K562 (cell line): ENCODE data around the gene FOXRED2. TPM values are rescaled to one million over a fixed set of nuclear protein-coding genes. Genes with fewer than 3 reads are reported as not detected.

Experiments used
- ATAC-seq: fragments of 200-7000 bp; cut with Tn5 transposase; 3 replicates; pipeline ENCODE4 v1.9.1; 2020; ENCODE audit warnings: moderate library complexity
- BruUV-seq: library from RNA; stranded (reverse); fragments of 400-500 nt; replicated peaks from 2 replicates; lab custom pipeline; 2021; lab: Mats Ljungman, UMichigan
- CTCF ChIA-PET: fragments of 300-600 bp; formaldehyde crosslinking; extraction: SDS; loops from one replicate; lab custom pipeline; 2021; ENCODE audit warnings: low intra/inter-chr PET ratio; lab: Yijun Ruan, JAX
- POLR2A ChIA-PET: fragments of 300-600, 350-650 bp; sonication (Branson Sonifier 250); formaldehyde crosslinking; extraction: SDS; loops from one replicate; lab custom pipeline; 2021; ENCODE audit warnings: antibody characterized with exemption, inconsistent platforms; lab: Yijun Ruan, JAX
- DNase-seq, 4 experiments: peaks; one replicate each; pipeline versions ENCODE4 v3.0.0 to v3.0.0-alpha.2; 2011 to 2018; ENCODE audit warnings: low spot score in 3 of 4, mixed read lengths in 3 of 4; ENCODE audit errors: extremely low read depth in 1 of 4
- FAIRE-seq: peaks from 2 replicates; lab custom pipeline; 2011; peaks lifted over from hg19 to GRCh38; lab: Jason Lieb, UNC
- H2AFZ ChIP-seq: 2 replicates; pipeline ENCODE4 v1.6.0; 2011; ENCODE audit warnings: low read depth, low read length, control low read depth, inconsistent platforms
- H3K27ac ChIP-seq: fragments of 200-600 bp; 3 replicates; pipeline ENCODE4 v1.8.0; 2011; ENCODE audit warnings: low read depth, mild to moderate bottlenecking, control low read depth, inconsistent platforms, low read length, moderate library complexity, mixed read lengths; ENCODE audit errors: extremely low read depth
- H3K27me3 ChIP-seq, 2 experiments: fragments of 300-600 bp in 1 of 2; 2 replicates in 1 of 2; 3 replicates in 1 of 2; pipeline versions ENCODE4 v1.6.0 to v1.8.0; 2011; ENCODE audit warnings: inconsistent platforms in 2 of 2, low read length in 2 of 2, mild to moderate bottlenecking in 1 of 2, mixed read lengths in 1 of 2, moderate library complexity in 1 of 2; ENCODE audit not compliant: control insufficient read depth in 2 of 2, insufficient read depth in 2 of 2
- H3K36me3 ChIP-seq: fragments of 300-600 bp; 3 replicates; pipeline ENCODE4 v1.8.0; 2011; ENCODE audit warnings: mild to moderate bottlenecking, low read length, inconsistent platforms; ENCODE audit not compliant: control insufficient read depth, insufficient read depth
- H3K4me1 ChIP-seq, 2 experiments: fragments of 200-600 bp in 1 of 2; replicated peaks in 1 of 2; 2 replicates in 1 of 2; 3 replicates in 1 of 2; pipeline versions ENCODE4 v1.5.1 to v1.8.0; 2011; ENCODE audit warnings: inconsistent platforms in 2 of 2, low read length in 2 of 2, mild to moderate bottlenecking in 1 of 2, mixed read lengths in 1 of 2, moderate library complexity in 1 of 2; ENCODE audit not compliant: control insufficient read depth in 2 of 2, insufficient read depth in 2 of 2
- H3K4me2 ChIP-seq: 2 replicates; pipeline ENCODE4 v1.6.1; 2011; ENCODE audit warnings: low read length, control low read depth, inconsistent platforms, mixed read lengths; ENCODE audit not compliant: insufficient read depth
- H3K4me3 ChIP-seq: fragments of 200-600 bp; sonication (generic), shearing (Covaris generic); 2 replicates; pipeline ENCODE4 v1.5.1; 2016; ENCODE audit warnings: control low read depth, inconsistent platforms
- H3K79me2 ChIP-seq: fragments of 200-600 bp; 3 replicates; pipeline ENCODE4 v1.8.0; 2011; ENCODE audit warnings: low read length, inconsistent platforms; ENCODE audit not compliant: control insufficient read depth, insufficient read depth
- H3K9ac ChIP-seq, 2 experiments: 2 replicates each; pipeline versions ENCODE4 v1.6.0 to v1.6.1; 2011; ENCODE audit warnings: low read depth in 2 of 2, low read length in 2 of 2, control low read depth in 1 of 2, inconsistent platforms in 1 of 2, mild to moderate bottlenecking in 1 of 2, mixed read lengths in 1 of 2; ENCODE audit not compliant: insufficient read depth in 1 of 2
- H3K9me1 ChIP-seq: one replicate; pipeline ENCODE4 v1.6.0; 2011; ENCODE audit warnings: inconsistent platforms, mild to moderate bottlenecking, low read length, moderate library complexity; ENCODE audit not compliant: control insufficient read depth, insufficient read depth
- H3K9me3 ChIP-seq: replicated peaks from 2 replicates; pipeline ENCODE4 v1.5.1; 2011; ENCODE audit warnings: low read depth, low read length, inconsistent platforms; ENCODE audit not compliant: control insufficient read depth, insufficient read depth
- H4K20me1 ChIP-seq: replicated peaks from 2 replicates; pipeline ENCODE4 v1.6.1; 2011; ENCODE audit warnings: low read length, inconsistent platforms, mixed read lengths; ENCODE audit not compliant: control insufficient read depth, insufficient read depth
- FOXP4 ChIP-seq: sonication (generic); formaldehyde crosslinking; IDR thresholded peaks from 2 replicates; pipeline ENCODE4 v1.8.0; 2022; ENCODE audit warnings: mild to moderate bottlenecking, missing genetic modification reagents, borderline replicate concordance
- SOX6 ChIP-seq: fragments of 450-650 bp; IDR thresholded peaks from 2 replicates; pipeline ENCODE4 v1.6.1; 2014; ENCODE audit warnings: mild to moderate bottlenecking
- ZNF384 ChIP-seq: IDR thresholded peaks from 2 replicates; pipeline ENCODE4 v1.6.1; 2012; ENCODE audit warnings: low read depth, low read length, improper control_type of control experiment
- ZNF707 ChIP-seq: fragments of 250-450 bp; sonication (Bioruptor Pico); conservative IDR thresholded peaks from 2 replicates; pipeline ENCODE4 v1.8.0; 2022; ENCODE audit warnings: inconsistent platforms, mild to moderate bottlenecking, moderate library complexity
- WGBS: fragments of 100-300 bp; shearing (Covaris generic); methylation state at CpG from one replicate; pipeline ENCODE4 v1.1.6; 2016; ENCODE audit warnings: low coverage, mixed read lengths; ENCODE audit not compliant: insufficient coverage; ENCODE audit errors: missing lambda C conversion rate; 5-methylcytosine and 5-hydroxymethylcytosine counted together
- in situ Hi-C: fragments of 300-500 bp; cut with MboI; formaldehyde crosslinking; loops from 4 replicates; pipeline ENCODE4 v1.15.0; 2018; ENCODE audit warnings: inconsistent platforms, mixed read lengths
- intact Hi-C: fragments of 100-400 bp; cut with micrococcal nuclease; formaldehyde crosslinking; loops from 2 replicates; pipeline ENCODE4 v1.14.2; 2022
- polyA plus RNA-seq, 8 experiments: library from polyadenylated mRNA; depleted of rRNA in 4 of 8; stranded (reverse) in 5 of 8; unstranded in 3 of 8; fragments of >200 nt; fragmentation: Nextera tagmentation in 2 of 8; fragmentation: Illumina TruSeq in 1 of 8; extraction: Ambion mirVana in 2 of 8; extraction: Trizol in 1 of 8; gene quantifications; 2 replicates each; pipeline versions ENCODE4 v1.2.1 to v1.2.3, GENCODE V29; 2011 to 2014; ENCODE audit warnings: inconsistent platforms in 1 of 8, missing spikeins in 1 of 8
- total RNA-seq, 7 experiments: library from RNA; depleted of rRNA in 6 of 7; stranded (reverse); fragments of >200 nt in 6 of 7; fragmentation: Illumina TruSeq in 2 of 7; extraction: Trizol in 2 of 7; gene quantifications; 2 replicates each; pipeline versions ENCODE4 v1.2.1 to v1.2.3, GENCODE V29; 2011 to 2021; ENCODE audit warnings: low replicate concordance in 1 of 7

Gene FOXRED2
- total and polyA plus RNA-seq, 9 of the 15 experiments (the other 6 are each of a cell fraction or from before 2014, with no cell fraction given), result 2.8 to 48.4 (median 7.8) TPM

DNA sequence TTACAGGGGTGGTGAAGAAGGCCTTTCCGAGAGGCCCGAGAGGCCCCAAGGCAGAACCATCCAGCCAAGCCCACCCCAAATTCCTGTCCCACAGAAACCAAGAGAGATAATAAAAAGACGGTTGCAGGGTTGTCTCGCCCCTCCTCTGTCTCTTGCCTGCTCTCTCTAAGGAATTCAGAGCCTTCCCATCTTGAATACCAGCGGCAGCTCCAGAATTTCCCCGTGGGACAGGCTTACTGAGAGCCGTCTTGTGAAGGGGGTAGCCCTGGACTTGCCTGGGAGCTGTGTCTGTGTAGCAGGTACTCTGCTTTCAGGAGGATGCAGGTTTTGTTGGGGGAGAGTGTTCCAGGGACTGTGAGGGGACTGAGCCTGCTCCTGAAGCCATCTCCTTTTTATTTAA is 31.7 kb upstream of the FOXRED2 start (continued):
- TF ChIP-seq ZNF707 (no peak), SOX6 (no peak)

- Histone ChIP-seq H3K4me2 (no peak overlapping the region), H3K9me3 (0 out of 2 replicates have a peak, but pooled peaks cover 2% of the 10 kb centered on the region), H4K20me1 (no peaks in the 10 kb centered on the region), H3K4me3 (no peak overlapping the region), H3K27me3 (no peaks in the 10 kb centered on the region), H2AFZ (no peak overlapping the region), H3K36me3 (no peaks in the 10 kb centered on the region), H3K9ac (peak overlapping the region in 1 of 2 experiments; percentile 52; a peak in 2 of 4 replicates), H3K27ac (no peak overlapping the region), H3K79me2 (no peaks in the 10 kb centered on the region), H3K9me1 (no peaks in the 10 kb centered on the region), H3K4me1 (peaks cover 0 to 4% of the 10 kb centered on the region in 2 experiments; a peak in 3 of 5 replicates)
- DNase-seq (no peak), ATAC-seq (no peak), FAIRE-seq (no peak)
- intact Hi-C loops (no loop called here), in situ Hi-C loops (no loop called here)
- WGBS, result 41% methylated on average over 6 of the region's 7 CpGs
- ChIA-PET POLR2A (no interaction called here), CTCF (no interaction called here)
- BruUV-seq, result no TSS peak
- TF ChIP-seq ZNF384 (no peak), FOXP4 (no peak)
Measured at GRCh38 chr22:36536717-36537116, 29.9 kb upstream of the FOXRED2 start.
